ENCODE measurements around the gene MAD2L1.

MAD2L1 gene

DNA sequence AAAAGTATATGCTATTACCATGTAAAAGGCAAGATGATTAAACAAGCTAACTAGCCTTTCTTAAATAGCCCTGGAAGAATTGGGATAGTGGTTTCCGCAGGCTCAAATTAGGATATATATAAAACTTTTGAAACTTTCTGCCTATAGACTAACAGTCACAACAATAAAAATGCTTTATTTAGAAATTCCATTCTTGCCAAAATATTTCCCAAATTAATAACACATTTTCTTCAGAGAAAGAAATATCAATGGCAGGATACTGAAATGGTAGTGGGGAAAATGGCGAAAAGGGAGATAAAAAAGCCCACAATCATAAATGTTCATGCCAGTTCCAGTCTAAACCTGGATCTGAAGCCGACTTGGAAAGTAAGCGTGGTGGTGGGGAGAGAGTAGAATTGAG, 56.0 kb downstream of the MAD2L1 start:
- Histone ChIP-seq H3K79me2 (ENCODE audit: insufficient read depth, low read depth) (no peaks in the 10 kb centered on the region), H4K20me1 (ENCODE audit: insufficient read depth) (no peaks in the 10 kb centered on the region), H3K4me3 (IDR thresholded peaks at IDR 0.05; ENCODE audit: insufficient read depth, low read depth, low read length) (no peak overlapping the region), H3K4me1 (ENCODE audit: low read depth, poor library complexity, severe bottlenecking) (no peaks in the 10 kb centered on the region), H3K27ac (no peak overlapping the region), H2AFZ (ENCODE audit: low read depth) (no peak overlapping the region), H3K36me3 (ENCODE audit: insufficient read depth) (no peaks in the 10 kb centered on the region), H3K4me2 (no peak overlapping the region), H3K9ac (no peak overlapping the region), H3K27me3 (ENCODE audit: insufficient read depth, low read depth) (no peaks in the 10 kb centered on the region)
- TF ChIP-seq, protein P1, sequence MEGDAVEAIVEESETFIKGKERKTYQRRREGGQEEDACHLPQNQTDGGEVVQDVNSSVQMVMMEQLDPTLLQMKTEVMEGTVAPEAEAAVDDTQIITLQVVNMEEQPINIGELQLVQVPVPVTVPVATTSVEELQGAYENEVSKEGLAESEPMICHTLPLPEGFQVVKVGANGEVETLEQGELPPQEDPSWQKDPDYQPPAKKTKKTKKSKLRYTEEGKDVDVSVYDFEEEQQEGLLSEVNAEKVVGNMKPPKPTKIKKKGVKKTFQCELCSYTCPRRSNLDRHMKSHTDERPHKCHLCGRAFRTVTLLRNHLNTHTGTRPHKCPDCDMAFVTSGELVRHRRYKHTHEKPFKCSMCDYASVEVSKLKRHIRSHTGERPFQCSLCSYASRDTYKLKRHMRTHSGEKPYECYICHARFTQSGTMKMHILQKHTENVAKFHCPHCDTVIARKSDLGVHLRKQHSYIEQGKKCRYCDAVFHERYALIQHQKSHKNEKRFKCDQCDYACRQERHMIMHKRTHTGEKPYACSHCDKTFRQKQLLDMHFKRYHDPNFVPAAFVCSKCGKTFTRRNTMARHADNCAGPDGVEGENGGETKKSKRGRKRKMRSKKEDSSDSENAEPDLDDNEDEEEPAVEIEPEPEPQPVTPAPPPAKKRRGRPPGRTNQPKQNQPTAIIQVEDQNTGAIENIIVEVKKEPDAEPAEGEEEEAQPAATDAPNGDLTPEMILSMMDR (conservative IDR thresholded peaks at IDR 0.05; ENCODE audit: low read depth, low read length), result no peak

DNA sequence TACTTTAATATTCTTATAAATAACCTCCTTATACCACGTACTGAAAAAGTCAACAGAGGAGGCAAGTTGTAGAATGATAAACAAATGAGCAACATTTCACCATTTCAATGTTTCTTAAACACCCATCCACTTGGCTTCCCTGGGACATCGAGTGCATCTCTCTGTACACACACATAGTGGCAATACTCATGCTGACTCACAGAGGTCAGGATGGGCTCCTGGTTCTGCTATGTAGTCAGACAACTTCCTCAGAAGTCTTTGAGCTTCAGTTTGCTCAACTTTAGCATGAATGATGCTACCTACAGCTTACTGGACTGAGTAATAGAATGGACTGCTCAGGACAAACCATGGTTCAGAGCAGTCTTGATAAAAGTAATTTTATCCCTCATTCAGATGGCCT, 56.9 kb downstream of the MAD2L1 start:
- no peak overlapping the region for H3K27ac ChIP-seq
- H3K79me2 ChIP-seq (ENCODE audit: insufficient read depth, low read depth), result no peaks in the 10 kb centered on the region
- H3K9ac ChIP-seq, result no peak overlapping the region
- H3K4me2 ChIP-seq, result no peak overlapping the region
- TF ChIP-seq, protein P1 (conservative IDR thresholded peaks at IDR 0.05; ENCODE audit: low read depth, low read length), result no peak
- H3K27me3 ChIP-seq (ENCODE audit: insufficient read depth, low read depth), result no peaks in the 10 kb centered on the region
- no peak overlapping the region for H2AFZ ChIP-seq (ENCODE audit: low read depth)
- H3K4me3 ChIP-seq (IDR thresholded peaks at IDR 0.05; ENCODE audit: insufficient read depth, low read depth, low read length), result no peak overlapping the region
- no peaks in the 10 kb centered on the region for H4K20me1 ChIP-seq (ENCODE audit: insufficient read depth)
- H3K36me3 ChIP-seq (ENCODE audit: insufficient read depth), result no peaks in the 10 kb centered on the region
- H3K4me1 ChIP-seq (ENCODE audit: low read depth, poor library complexity, severe bottlenecking), result no peaks in the 10 kb centered on the region

DNA sequence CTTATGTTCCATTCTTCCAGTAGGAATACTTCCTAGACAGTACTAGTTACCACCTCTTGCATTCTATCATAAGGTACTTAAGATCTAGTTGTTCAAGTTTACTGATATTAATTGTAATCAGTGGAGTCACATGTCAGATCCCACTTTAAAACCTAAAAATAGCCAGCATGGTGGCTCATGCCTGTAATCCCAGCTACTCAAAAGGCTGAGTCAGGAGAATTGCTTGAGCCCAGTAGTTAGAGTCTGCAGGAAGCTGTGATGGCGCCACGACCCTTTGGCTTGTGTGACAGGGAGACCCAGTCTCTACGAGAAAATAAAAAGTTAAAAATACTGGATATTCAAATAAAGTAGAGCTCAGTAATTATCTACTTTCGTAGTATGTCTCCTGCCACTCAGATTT, 57.7 kb downstream of the MAD2L1 start:
- no peaks in the 10 kb centered on the region for H3K36me3 ChIP-seq (ENCODE audit: insufficient read depth)

DNA sequence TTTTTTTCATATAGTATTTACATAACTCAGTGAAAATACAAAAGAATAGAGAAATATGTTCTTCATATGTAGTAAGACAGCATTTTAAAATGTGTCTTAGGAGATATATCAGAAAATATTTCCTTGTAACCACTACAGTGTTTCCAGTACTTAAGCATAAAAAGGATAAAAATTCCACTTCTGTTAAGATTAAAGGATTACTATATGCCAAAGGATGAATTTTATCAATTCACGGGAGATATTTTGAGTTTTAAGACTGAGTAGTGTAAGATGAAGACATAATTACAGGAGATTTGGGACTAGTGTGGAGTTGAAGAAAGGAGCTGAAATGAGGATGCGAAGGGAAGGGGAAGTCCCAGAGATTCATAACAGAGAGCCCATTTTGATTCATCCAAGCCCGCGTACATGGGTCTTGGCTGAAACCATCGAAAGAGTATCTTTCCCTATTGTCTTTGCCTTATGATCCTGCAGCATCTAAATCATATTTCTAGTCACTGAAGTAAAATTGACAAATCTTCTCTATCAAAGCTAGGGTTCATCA, 58.7 kb downstream of the MAD2L1 start:
- Histone ChIP-seq H3K4me2 (no peak overlapping the region), H3K4me1 (ENCODE audit: low read depth, poor library complexity, severe bottlenecking) (no peaks in the 10 kb centered on the region), H2AFZ (ENCODE audit: low read depth) (no peak overlapping the region), H3K27me3 (ENCODE audit: insufficient read depth, low read depth) (no peaks in the 10 kb centered on the region), H3K36me3 (ENCODE audit: insufficient read depth) (no peaks in the 10 kb centered on the region), H3K79me2 (ENCODE audit: insufficient read depth, low read depth) (no peaks in the 10 kb centered on the region), H3K9ac (no peak overlapping the region), H4K20me1 (ENCODE audit: insufficient read depth) (no peaks in the 10 kb centered on the region), H3K27ac (no peak overlapping the region), H3K4me3 (IDR thresholded peaks at IDR 0.05; ENCODE audit: insufficient read depth, low read depth, low read length) (no peak overlapping the region)
- TF ChIP-seq, protein P1 (conservative IDR thresholded peaks at IDR 0.05; ENCODE audit: low read depth, low read length), result no peak

More for the DNA sequence above, 57.7 kb downstream of the MAD2L1 start:
- Histone ChIP-seq H3K79me2 (ENCODE audit: insufficient read depth, low read depth) (no peaks in the 10 kb centered on the region), H3K9ac (no peak overlapping the region), H3K27me3 (ENCODE audit: insufficient read depth, low read depth) (no peaks in the 10 kb centered on the region), H2AFZ (ENCODE audit: low read depth) (no peak overlapping the region), H4K20me1 (ENCODE audit: insufficient read depth) (no peaks in the 10 kb centered on the region), H3K4me1 (ENCODE audit: low read depth, poor library complexity, severe bottlenecking) (no peaks in the 10 kb centered on the region), H3K27ac (no peak overlapping the region), H3K4me3 (IDR thresholded peaks at IDR 0.05; ENCODE audit: insufficient read depth, low read depth, low read length) (no peak overlapping the region), H3K4me2 (no peak overlapping the region)
- TF ChIP-seq, protein P1 (conservative IDR thresholded peaks at IDR 0.05; ENCODE audit: low read depth, low read length), result no peak
